ENCODE results near the gene SPTLC2.

GRCh38 chr14:77556946-77557345, 59.5 kb downstream of the SPTLC2 start:
- TF ChIP-seq, protein P1, sequence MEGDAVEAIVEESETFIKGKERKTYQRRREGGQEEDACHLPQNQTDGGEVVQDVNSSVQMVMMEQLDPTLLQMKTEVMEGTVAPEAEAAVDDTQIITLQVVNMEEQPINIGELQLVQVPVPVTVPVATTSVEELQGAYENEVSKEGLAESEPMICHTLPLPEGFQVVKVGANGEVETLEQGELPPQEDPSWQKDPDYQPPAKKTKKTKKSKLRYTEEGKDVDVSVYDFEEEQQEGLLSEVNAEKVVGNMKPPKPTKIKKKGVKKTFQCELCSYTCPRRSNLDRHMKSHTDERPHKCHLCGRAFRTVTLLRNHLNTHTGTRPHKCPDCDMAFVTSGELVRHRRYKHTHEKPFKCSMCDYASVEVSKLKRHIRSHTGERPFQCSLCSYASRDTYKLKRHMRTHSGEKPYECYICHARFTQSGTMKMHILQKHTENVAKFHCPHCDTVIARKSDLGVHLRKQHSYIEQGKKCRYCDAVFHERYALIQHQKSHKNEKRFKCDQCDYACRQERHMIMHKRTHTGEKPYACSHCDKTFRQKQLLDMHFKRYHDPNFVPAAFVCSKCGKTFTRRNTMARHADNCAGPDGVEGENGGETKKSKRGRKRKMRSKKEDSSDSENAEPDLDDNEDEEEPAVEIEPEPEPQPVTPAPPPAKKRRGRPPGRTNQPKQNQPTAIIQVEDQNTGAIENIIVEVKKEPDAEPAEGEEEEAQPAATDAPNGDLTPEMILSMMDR (IDR thresholded peaks at IDR 0.05; ENCODE audit: insufficient read depth, low read length), result no peak
- TF ChIP-seq, protein P2, sequence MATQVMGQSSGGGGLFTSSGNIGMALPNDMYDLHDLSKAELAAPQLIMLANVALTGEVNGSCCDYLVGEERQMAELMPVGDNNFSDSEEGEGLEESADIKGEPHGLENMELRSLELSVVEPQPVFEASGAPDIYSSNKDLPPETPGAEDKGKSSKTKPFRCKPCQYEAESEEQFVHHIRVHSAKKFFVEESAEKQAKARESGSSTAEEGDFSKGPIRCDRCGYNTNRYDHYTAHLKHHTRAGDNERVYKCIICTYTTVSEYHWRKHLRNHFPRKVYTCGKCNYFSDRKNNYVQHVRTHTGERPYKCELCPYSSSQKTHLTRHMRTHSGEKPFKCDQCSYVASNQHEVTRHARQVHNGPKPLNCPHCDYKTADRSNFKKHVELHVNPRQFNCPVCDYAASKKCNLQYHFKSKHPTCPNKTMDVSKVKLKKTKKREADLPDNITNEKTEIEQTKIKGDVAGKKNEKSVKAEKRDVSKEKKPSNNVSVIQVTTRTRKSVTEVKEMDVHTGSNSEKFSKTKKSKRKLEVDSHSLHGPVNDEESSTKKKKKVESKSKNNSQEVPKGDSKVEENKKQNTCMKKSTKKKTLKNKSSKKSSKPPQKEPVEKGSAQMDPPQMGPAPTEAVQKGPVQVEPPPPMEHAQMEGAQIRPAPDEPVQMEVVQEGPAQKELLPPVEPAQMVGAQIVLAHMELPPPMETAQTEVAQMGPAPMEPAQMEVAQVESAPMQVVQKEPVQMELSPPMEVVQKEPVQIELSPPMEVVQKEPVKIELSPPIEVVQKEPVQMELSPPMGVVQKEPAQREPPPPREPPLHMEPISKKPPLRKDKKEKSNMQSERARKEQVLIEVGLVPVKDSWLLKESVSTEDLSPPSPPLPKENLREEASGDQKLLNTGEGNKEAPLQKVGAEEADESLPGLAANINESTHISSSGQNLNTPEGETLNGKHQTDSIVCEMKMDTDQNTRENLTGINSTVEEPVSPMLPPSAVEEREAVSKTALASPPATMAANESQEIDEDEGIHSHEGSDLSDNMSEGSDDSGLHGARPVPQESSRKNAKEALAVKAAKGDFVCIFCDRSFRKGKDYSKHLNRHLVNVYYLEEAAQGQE (IDR thresholded peaks at IDR 0.05; ENCODE audit: insufficient replicate concordance, low read depth), result no peak
- no peak for TF ChIP-seq POLR2AphosphoS5 (IDR thresholded peaks at IDR 0.05; ENCODE audit: low read depth)

Measured in HL-60 (cell line).